Measurements from ENCODE around the gene GREM2.

GRCh38 chr1:240506176-240506575 lies 105.8 kb downstream of the GREM2 start:
- TF ChIP-seq POLR2AphosphoS5 (IDR thresholded peaks at IDR 0.05; ENCODE audit: borderline replicate concordance, low read depth, low read length) (no peak), EZH2 (IDR thresholded peaks at IDR 0.05) (no peak), FOXP2 (optimal IDR thresholded peaks at IDR 0.05; ENCODE audit: control extremely low read depth, extremely low read length, insufficient read depth) (no peak)

Data from SK-N-MC (cell line).